Adrenal gland (tissue), 5 donors: Measurements from ENCODE around the gene TMEM109.
A peak's percentile ranks its signal among the peaks of the same experiment; 100 is the strongest.

Experiments
- CTCF ChIP-seq, 6 experiments: fragments of 450-650 bp in 4 of 6; fragments of 200-600 bp in 2 of 6; sonication (generic) in 1 of 6; IDR thresholded peaks; 1 replicate in 5 of 6; 2 replicates in 1 of 6; pipeline versions ENCODE4 v1.5.1 to v1.8.0; 2016 to 2021; ENCODE audit warnings: antibody characterized with exemption in 6 of 6, mild to moderate bottlenecking in 2 of 6, moderate library complexity in 1 of 6
- POLR2A ChIP-seq, 2 donors: fragments of 450-650 bp; IDR thresholded peaks; one replicate each; pipeline ENCODE4 v1.6.1; 2017; ENCODE audit warnings: antibody characterized with exemption in 2 of 2, mild to moderate bottlenecking in 2 of 2, moderate library complexity in 1 of 2
- donor health status: DM: no; HTN: no; CAD: no.

DNA sequence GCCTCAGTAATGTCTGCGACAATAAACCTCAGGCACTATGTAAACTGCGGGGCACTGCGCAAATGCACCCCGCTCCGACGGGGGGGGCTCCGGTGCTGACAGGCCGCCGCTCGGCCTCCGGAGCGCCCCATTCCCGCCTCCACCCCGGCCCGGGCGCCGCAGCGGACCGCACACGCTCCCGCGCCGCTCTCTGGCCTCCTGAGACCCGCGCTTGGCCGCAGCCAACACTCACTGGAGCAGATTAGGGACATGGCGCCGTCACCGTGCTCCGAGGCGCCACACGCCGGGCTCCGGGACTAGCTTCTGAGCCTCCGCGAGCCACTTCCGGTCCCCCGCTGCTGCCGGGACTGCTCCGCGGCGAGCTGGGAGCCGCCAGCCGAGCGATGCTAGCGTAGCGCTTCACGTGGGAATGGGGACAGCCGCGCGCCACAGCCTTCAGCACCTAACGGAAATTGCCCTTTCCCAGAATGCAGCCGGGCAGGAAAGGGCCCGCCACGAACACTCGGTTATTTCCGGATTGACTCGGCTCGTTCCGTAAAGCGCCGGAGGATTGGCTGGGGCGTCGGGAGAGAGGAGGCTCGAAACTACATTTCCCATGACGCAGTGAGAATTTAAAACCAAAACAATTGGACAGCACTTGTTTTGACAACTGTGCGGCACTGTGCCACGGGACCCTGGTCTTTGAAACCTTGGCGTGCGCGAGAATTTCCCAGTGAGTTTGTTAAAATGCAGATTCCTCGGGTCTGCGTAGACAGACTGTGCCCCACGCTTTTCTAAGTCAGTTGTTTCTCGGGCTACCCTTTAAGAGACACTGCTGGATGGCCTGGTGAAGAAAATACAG is 7.6 kb upstream of the TMEM109 start, which contains the start of gene PRPF19:
- TF ChIP-seq CTCF (IDR thresholded peaks at IDR 0.05) (no peak), POLR2A (IDR thresholded peaks at IDR 0.05) (peak; percentile 74 to 95)
